ENCODE measurements around the gene KCNN2. TPM values are rescaled to one million over a fixed set of nuclear protein-coding genes. Genes with fewer than 3 reads are reported as not detected.

KCNN2 gene
- total RNA-seq, 4 donors from 2014 or later = 0.20 to 0.42 TPM; not detected in 2

DNA sequence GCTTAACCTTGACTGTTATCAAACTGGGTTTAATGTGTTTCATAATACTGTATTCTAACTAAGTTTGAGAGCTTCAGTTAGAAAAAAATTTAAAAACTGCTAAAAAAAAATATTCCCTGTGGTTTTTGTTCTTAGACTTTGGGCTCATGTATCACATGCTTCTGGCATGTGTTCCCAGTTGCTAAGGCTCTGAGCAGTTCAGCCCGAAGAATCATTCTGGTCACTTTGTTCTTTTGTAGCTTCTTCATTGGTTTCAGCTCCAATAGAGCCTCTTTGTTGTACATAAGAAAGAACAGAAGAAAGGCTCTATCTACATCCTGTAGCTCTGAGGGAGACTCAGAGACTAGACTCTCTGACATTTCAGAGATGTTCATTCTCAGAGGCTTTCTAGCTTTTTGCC, 25.6 kb downstream of the KCNN2 start:
- H3K27me3 ChIP-seq = no peaks in the 10 kb centered on the region
- no peak overlapping the region for H3K27ac ChIP-seq
- H3K9me3 ChIP-seq = no peaks in the 10 kb centered on the region
- no peaks in the 10 kb centered on the region for H3K36me3 ChIP-seq
- WGBS, 2 donors = 16 to 21% methylated on average over 1 of the region's 1 CpG
- peaks cover 0 to 6% (median 0%) of the 10 kb centered on the region in 4 donors for H3K4me1 ChIP-seq
- TF ChIP-seq EP300 (IDR thresholded peaks at IDR 0.05) (no peak), POLR2A (IDR thresholded peaks at IDR 0.05) (no peak), CTCF (IDR thresholded peaks at IDR 0.05) (no peak)
- DNase-seq (ENCODE audit: low spot score in 2 of 2) = no peak
- no peak overlapping the region for H3K4me3 ChIP-seq

GRCh38 chr5:114390431-114390830, 28.6 kb downstream of the KCNN2 start:
- no peak overlapping the region for H3K4me3 ChIP-seq
- H3K27ac ChIP-seq = no peak overlapping the region
- H3K9me3 ChIP-seq = no peaks in the 10 kb centered on the region
- no peaks in the 10 kb centered on the region for H3K27me3 ChIP-seq
- TF ChIP-seq EP300 (IDR thresholded peaks at IDR 0.05) (no peak), POLR2A (IDR thresholded peaks at IDR 0.05) (no peak), CTCF (IDR thresholded peaks at IDR 0.05) (no peak)
- DNase-seq (ENCODE audit: low spot score in 2 of 2) = no peak
- no peaks in the 10 kb centered on the region for H3K36me3 ChIP-seq
- H3K4me1 ChIP-seq = peaks cover 0 to 6% (median 0%) of the 10 kb centered on the region in 4 donors
- 81 to 93% methylated on average over 1 of the region's 1 CpG for WGBS, 2 donors

DNA sequence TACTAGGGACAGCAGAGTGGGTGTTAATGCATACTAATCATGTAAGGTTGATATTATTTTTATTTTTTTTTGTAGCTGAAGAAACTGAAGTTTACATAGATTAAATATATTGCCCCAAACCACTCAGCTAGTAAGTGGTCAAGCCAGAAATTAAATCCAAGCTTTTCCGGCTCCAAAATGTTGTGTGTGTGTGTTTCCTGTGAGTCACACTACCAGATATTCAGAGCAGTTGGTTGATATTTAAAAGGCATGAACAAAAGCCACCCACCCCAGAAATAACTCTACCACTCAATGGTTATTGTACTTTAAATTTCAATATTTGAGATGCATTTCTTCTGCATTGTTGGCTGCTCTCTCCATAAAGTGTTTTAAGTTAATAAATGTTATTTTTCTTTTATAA, 29.5 kb downstream of the KCNN2 start:
- Histone ChIP-seq H3K36me3 (no peaks in the 10 kb centered on the region), H3K27me3 (no peaks in the 10 kb centered on the region), H3K4me3 (no peak overlapping the region), H3K4me1 (peaks cover 0 to 6% (median 0%) of the 10 kb centered on the region in 4 donors), H3K27ac (no peak overlapping the region), H3K9me3 (no peaks in the 10 kb centered on the region)
- no peak for DNase-seq (ENCODE audit: low spot score in 2 of 2)
- TF ChIP-seq EP300 (IDR thresholded peaks at IDR 0.05) (no peak), CTCF (IDR thresholded peaks at IDR 0.05) (no peak)
- 22 to 31% methylated on average over 1 of the region's 1 CpG for WGBS, 2 donors

DNA sequence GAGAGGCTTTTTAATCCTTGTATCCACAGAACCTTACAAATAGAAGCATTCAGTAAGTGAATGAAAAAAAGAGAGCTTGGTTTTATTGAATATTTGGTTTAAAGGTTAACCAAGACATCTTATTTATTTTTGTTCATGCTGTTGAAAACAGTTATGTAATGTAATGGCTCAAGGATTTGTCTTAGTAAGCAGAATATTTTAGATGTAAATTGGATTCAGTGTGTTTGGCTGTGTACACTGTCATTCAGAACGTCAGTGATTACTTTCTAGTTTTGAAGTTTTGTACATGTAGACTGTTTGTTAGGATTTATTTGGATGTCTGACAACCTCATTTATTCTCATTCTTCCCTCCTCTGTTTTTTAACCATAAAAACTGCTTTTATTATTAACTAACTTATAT, 31.3 kb downstream of the KCNN2 start:
- Histone ChIP-seq H3K27ac (no peak overlapping the region), H3K4me3 (no peak overlapping the region)
- no peak for TF ChIP-seq EP300 (IDR thresholded peaks at IDR 0.05)
- no peak for TF ChIP-seq POLR2A (IDR thresholded peaks at IDR 0.05)

DNA sequence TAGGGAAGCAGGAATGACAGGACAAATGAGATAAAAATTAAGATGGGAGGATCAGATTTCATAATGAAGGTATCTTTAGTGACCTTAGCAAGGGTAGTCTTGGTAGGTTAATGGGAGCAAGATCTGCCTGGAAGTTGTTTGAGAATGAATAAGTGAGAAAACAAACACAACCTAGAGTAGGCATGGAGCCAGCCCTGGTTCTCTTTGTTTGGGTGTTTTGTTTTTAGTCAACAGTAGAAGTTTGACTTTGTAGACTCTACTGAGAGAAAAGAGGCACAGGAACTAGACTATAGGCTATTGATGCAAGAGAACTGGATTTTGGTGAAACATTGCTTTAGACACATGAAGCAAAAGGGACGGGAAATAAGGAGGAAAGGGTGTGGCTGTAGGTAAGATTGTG, 40.3 kb downstream of the KCNN2 start:
- H3K9me3 ChIP-seq = no peaks in the 10 kb centered on the region
- WGBS, 2 donors = 82 to 93% methylated on average over 1 of the region's 1 CpG
- TF ChIP-seq EP300 (IDR thresholded peaks at IDR 0.05) = no peak
- no peak for TF ChIP-seq POLR2A (IDR thresholded peaks at IDR 0.05)
- no peak for TF ChIP-seq CTCF (IDR thresholded peaks at IDR 0.05)
- no peak overlapping the region for H3K4me3 ChIP-seq
- no peaks in the 10 kb centered on the region for H3K4me1 ChIP-seq
- no peaks in the 10 kb centered on the region for H3K27me3 ChIP-seq
- no peak overlapping the region for H3K27ac ChIP-seq
- H3K36me3 ChIP-seq = no peaks in the 10 kb centered on the region
- DNase-seq (ENCODE audit: low spot score in 2 of 2) = no peak

More for the DNA sequence above, 31.3 kb downstream of the KCNN2 start:
- H3K27me3 ChIP-seq = no peaks in the 10 kb centered on the region
- no peaks in the 10 kb centered on the region for H3K36me3 ChIP-seq
- no peak for DNase-seq (ENCODE audit: low spot score in 2 of 2)
- no peaks in the 10 kb centered on the region for H3K4me1 ChIP-seq
- WGBS, 2 donors = 29 to 34% methylated on average over 1 of the region's 1 CpG
- no peaks in the 10 kb centered on the region for H3K9me3 ChIP-seq

DNA sequence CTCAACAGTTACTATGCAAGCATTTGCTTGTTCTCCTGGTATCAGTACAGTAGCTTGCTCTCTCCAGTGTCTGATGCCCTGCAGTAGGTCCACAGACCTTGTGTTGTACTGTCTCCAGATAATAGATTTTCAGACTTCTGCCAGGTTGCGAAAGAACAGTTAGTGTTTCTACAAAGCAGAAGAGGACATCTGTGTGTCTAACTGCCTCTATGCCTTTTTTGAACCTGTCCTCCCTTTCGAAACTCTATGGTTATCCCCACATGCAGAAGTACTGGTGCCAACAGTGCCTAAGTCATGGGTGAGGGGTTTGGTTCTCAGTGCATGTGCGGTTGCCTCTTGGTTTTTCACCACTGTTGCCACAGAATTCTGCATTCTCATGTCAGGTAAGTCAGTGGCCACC, 45.9 kb downstream of the KCNN2 start:
- no peaks in the 10 kb centered on the region for H3K27me3 ChIP-seq
- H3K36me3 ChIP-seq = no peaks in the 10 kb centered on the region
- TF ChIP-seq EP300 (IDR thresholded peaks at IDR 0.05) = no peak
- no peak for DNase-seq (ENCODE audit: low spot score in 2 of 2)
- WGBS, 2 donors = 64 to 94% methylated on average over 3 of the region's 3 CpGs
- no peaks in the 10 kb centered on the region for H3K4me1 ChIP-seq
- no peak overlapping the region for H3K4me3 ChIP-seq
- H3K27ac ChIP-seq = no peak overlapping the region
- no peaks in the 10 kb centered on the region for H3K9me3 ChIP-seq

Measured in tibial nerve (tissue), 4 donors.